ENCODE measurements around the gene CDHR1. TPM values are rescaled to one million over a fixed set of nuclear protein-coding genes. Genes with fewer than 3 reads are reported as not detected.

The CDHR1 gene
- total and polyA plus RNA-seq, 8 donors: 0.06 to 77.6 (median 3.5) TPM; not detected in 4

- Histone ChIP-seq H3K36me3 (no peaks in the 10 kb centered on the region), H3K27ac (no peak overlapping the region), H3K9me3 (no peaks in the 10 kb centered on the region), H3K4me3 (no peak overlapping the region), H3K27me3 (peaks cover 0 to 43% (median 9%) of the 10 kb centered on the region in 3 donors), H3K4me1 (peaks cover 0 to 5% (median 2%) of the 10 kb centered on the region in 4 donors)
- 68 to 78% (median 74%) methylated on average over 15 of the region's 15 CpGs for WGBS, 5 donors
- DNase-seq: no peak
- intact Hi-C loops (cut with DNase I; ENCODE audit: low total_unique reads): no loop called here
- TF ChIP-seq CTCF (IDR thresholded peaks at IDR 0.05) (no peak), POLR2A (IDR thresholded peaks at IDR 0.05) (no peak), POLR2AphosphoS5 (IDR thresholded peaks at IDR 0.05) (no peak), EP300 (IDR thresholded peaks at IDR 0.05) (no peak)
These were observed 63.1 kb downstream of the CDHR1 start for GRCh38 chr10:84257343-84258020.

- intact Hi-C loops (cut with DNase I; ENCODE audit: low total_unique reads): no loop called here
- no peak overlapping the region for H3K27ac ChIP-seq
- peaks cover 0 to 5% (median 2%) of the 10 kb centered on the region in 4 donors for H3K4me1 ChIP-seq
- H3K9me3 ChIP-seq: no peaks in the 10 kb centered on the region
- H3K4me3 ChIP-seq: no peak overlapping the region
- WGBS, 5 donors: 77 to 89% (median 82%) methylated on average over 7 of the region's 7 CpGs
- peaks cover 0 to 43% (median 9%) of the 10 kb centered on the region in 3 donors for H3K27me3 ChIP-seq
- TF ChIP-seq POLR2A (IDR thresholded peaks at IDR 0.05): no peak
- TF ChIP-seq CTCF (IDR thresholded peaks at IDR 0.05): no peak
- no peak for TF ChIP-seq EP300 (IDR thresholded peaks at IDR 0.05)
- no peak for TF ChIP-seq POLR2AphosphoS5 (IDR thresholded peaks at IDR 0.05)
- DNase-seq: no peak
- H3K36me3 ChIP-seq: no peaks in the 10 kb centered on the region
These were observed 63.8 kb downstream of the CDHR1 start for GRCh38 chr10:84258034-84258695.

GRCh38 chr10:84261236-84261915 is 67.0 kb downstream of the CDHR1 start:
- no peak for TF ChIP-seq POLR2AphosphoS5 (IDR thresholded peaks at IDR 0.05)
- no peak for TF ChIP-seq POLR2A (IDR thresholded peaks at IDR 0.05)
- no peak for TF ChIP-seq EP300 (IDR thresholded peaks at IDR 0.05)
- no peak for TF ChIP-seq CTCF (IDR thresholded peaks at IDR 0.05)
- no peaks in the 10 kb centered on the region for H3K36me3 ChIP-seq
- whole genome bisulfite sequencing, 5 donors: 76 to 85% (median 78%) methylated on average over 7 of the region's 7 CpGs
- H3K4me3 ChIP-seq: no peak overlapping the region
- H3K4me1 ChIP-seq: peaks cover 0 to 11% (median 7%) of the 10 kb centered on the region in 4 donors
- peaks cover 0 to 55% (median 9%) of the 10 kb centered on the region in 3 donors for H3K27me3 ChIP-seq
- H3K27ac ChIP-seq: no peak overlapping the region
- H3K9me3 ChIP-seq: no peaks in the 10 kb centered on the region
- intact Hi-C loops (cut with DNase I; ENCODE audit: low total_unique reads): loop anchor here (5.0 to 10.0 kb wide), 2 partner anchors 93 to 276 kb away; no protein-coding TSS in a partner anchor
- no peak for DNase-seq

GRCh38 chr10:84262190-84262956 is 68.0 kb downstream of the CDHR1 start:
- Histone ChIP-seq H3K27me3 (peaks cover 0 to 47% (median 4%) of the 10 kb centered on the region in 3 donors), H3K4me1 (peaks cover 0 to 6% (median 5%) of the 10 kb centered on the region in 4 donors), H3K9me3 (no peaks in the 10 kb centered on the region), H3K36me3 (no peaks in the 10 kb centered on the region), H3K27ac (no peak overlapping the region), H3K4me3 (no peak overlapping the region)
- intact Hi-C loops (cut with DNase I; ENCODE audit: low total_unique reads): loop anchor here (5.0 to 10.0 kb wide), 2 partner anchors 92 to 275 kb away; no protein-coding TSS in a partner anchor
- DNase-seq: no peak
- 68 to 75% (median 73%) methylated on average over 13 of the region's 13 CpGs for WGBS, 5 donors
- TF ChIP-seq EP300 (IDR thresholded peaks at IDR 0.05) (no peak), CTCF (IDR thresholded peaks at IDR 0.05) (no peak), POLR2A (IDR thresholded peaks at IDR 0.05) (no peak), POLR2AphosphoS5 (IDR thresholded peaks at IDR 0.05) (no peak)

All from stomach (tissue), 9 donors.